Caco-2 (cell line): Measurements from ENCODE around the gene NINJ1. TPM values are rescaled to one million over a fixed set of nuclear protein-coding genes. Genes with fewer than 3 reads are reported as not detected.

Source experiments
- BruUV-seq: library from RNA; stranded (reverse); fragments of 400-500 nt; replicated peaks from 2 replicates; lab custom pipeline; 2021; lab: Mats Ljungman, UMichigan
- CTCF ChIA-PET: fragments of 300-600 bp; sonication (Branson Sonifier 250); formaldehyde crosslinking; loops from one replicate; lab custom pipeline; 2022; ENCODE audit warnings: antibody characterized with exemption; lab: Charles Lee
- POLR2A ChIA-PET: fragments of 300-600 bp; sonication (Branson Sonifier 250); formaldehyde crosslinking; loops from one replicate; lab custom pipeline; 2022; ENCODE audit warnings: antibody characterized with exemption; lab: Charles Lee
- DNase-seq, 2 experiments: peaks; one replicate each; pipeline versions ENCODE4 v3.0.0 to v3.0.0-alpha.2; 2020 to 2022
- H3K27me3 ChIP-seq: replicated peaks from 2 replicates; pipeline ENCODE4 v1.6.0; 2011; ENCODE audit warnings: low read length; ENCODE audit not compliant: control insufficient read depth, insufficient read depth
- H3K36me3 ChIP-seq: 2 replicates; pipeline ENCODE4 v1.5.1; 2011; ENCODE audit warnings: low read length; ENCODE audit not compliant: control insufficient read depth, insufficient read depth
- H3K4me1 ChIP-seq: fragments of 250-450 bp; sonication (Bioruptor Pico); 2 replicates; pipeline ENCODE4 v1.5.1; 2020; ENCODE audit warnings: mild to moderate bottlenecking
- H3K4me3 ChIP-seq: 2 replicates; pipeline ENCODE4 v1.5.1; 2011; ENCODE audit warnings: low read depth, mild to moderate bottlenecking, control low read depth, low read length
- H3K9me3 ChIP-seq: fragments of 250-450 bp; sonication (Bioruptor Pico); 2 replicates; pipeline ENCODE4 v1.5.1; 2020; ENCODE audit warnings: mild to moderate bottlenecking, moderate library complexity
- H3K27ac Mint-ChIP-seq: one replicate; pipeline ENCODE4 v1.8.0; 2022; ENCODE audit warnings: mixed read lengths; ENCODE audit not compliant: unreplicated experiment
- H3K27me3 Mint-ChIP-seq: one replicate; pipeline ENCODE4 v1.8.0; 2022; ENCODE audit warnings: mixed read lengths; ENCODE audit not compliant: insufficient read depth, unreplicated experiment
- H3K36me3 Mint-ChIP-seq: one replicate; pipeline ENCODE4 v1.8.0; 2022; ENCODE audit warnings: mild to moderate bottlenecking, mixed read lengths; ENCODE audit not compliant: insufficient read depth, unreplicated experiment
- H3K4me1 Mint-ChIP-seq: one replicate; pipeline ENCODE4 v1.8.0; 2022; ENCODE audit warnings: low read depth, mixed read lengths; ENCODE audit not compliant: unreplicated experiment
- H3K4me3 Mint-ChIP-seq: one replicate; pipeline ENCODE4 v1.8.0; 2022; ENCODE audit warnings: mild to moderate bottlenecking, moderate library complexity, mixed read lengths; ENCODE audit not compliant: unreplicated experiment
- H3K9me3 Mint-ChIP-seq: one replicate; pipeline ENCODE4 v1.8.0; 2022; ENCODE audit warnings: mixed read lengths; ENCODE audit not compliant: unreplicated experiment
- intact Hi-C: fragments of 100-400 bp; cut with micrococcal nuclease; formaldehyde crosslinking; loops from one replicate; pipeline ENCODE4 v1.10.0; 2022; ENCODE audit not compliant: unreplicated experiment
- total RNA-seq: library from RNA; stranded (reverse); gene quantifications from 2 replicates; pipeline ENCODE4 v1.2.3, GENCODE V29; 2022
- TF ChIP-seq, protein P1 (sequence below), 2 experiments: fragments of 200-600 bp in 1 of 2; IDR thresholded peaks; 1 replicate in 1 of 2; 2 replicates in 1 of 2; pipeline versions ENCODE4 v1.5.1 to v1.8.0; 2011 to 2022; ENCODE audit warnings: antibody characterized with exemption in 1 of 2, control low read depth in 1 of 2, inconsistent platforms in 1 of 2, low read depth in 1 of 2, low read length in 1 of 2, mild to moderate bottlenecking in 1 of 2, moderate library complexity in 1 of 2; ENCODE audit not compliant: insufficient read depth in 1 of 2, severe bottlenecking in 1 of 2, unreplicated experiment in 1 of 2

NINJ1 gene
- total RNA-seq, 1 experiment from 2014 or later: 35.6 TPM

DNA sequence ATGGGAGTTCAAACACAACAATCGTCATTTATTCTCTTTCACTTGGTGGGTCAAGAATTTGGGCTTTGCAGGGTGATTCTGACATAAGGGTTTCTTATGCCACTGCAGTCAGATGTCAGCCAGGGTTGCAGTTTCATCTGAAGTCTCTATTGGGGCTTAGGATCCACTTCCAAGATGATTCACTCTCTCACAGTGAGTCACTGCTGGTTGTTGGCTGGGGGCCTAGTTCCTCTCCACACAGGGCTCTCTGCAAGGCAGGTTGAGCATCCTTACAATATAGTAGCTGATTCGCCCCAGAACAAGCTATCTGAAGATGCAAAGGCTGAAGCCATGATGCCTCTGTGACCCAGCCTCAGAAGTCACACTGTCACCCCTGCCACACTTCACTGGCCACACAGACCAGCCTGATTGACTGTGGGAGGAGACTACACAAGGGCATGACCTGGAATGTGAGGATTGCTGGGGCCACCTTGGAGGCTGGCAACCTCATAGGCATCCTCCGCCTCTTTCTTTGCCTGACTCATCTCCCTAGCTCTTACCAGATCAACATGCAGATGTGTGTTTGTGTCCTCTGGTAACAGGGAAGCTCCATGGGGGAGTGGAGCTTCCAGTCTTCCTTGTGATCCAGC lies 42.5 kb downstream of the NINJ1 start:
- intact Hi-C loops: no loop called here
- Mint-ChIP-seq H3K4me1 (no peaks in the 10 kb centered on the region), H3K27ac (no peak overlapping the region), H3K36me3 (no peaks in the 10 kb centered on the region), H3K4me3 (no peak overlapping the region), H3K27me3 (no peaks in the 10 kb centered on the region), H3K9me3 (no peaks in the 10 kb centered on the region)
- no peak for DNase-seq
- Histone ChIP-seq H3K4me1 (no peaks in the 10 kb centered on the region; the same call in 1 of the 2 replicates), H3K27me3 (no peaks in the 10 kb centered on the region), H3K9me3 (no peaks in the 10 kb centered on the region), H3K4me3 (no peak overlapping the region), H3K36me3 (no peaks in the 10 kb centered on the region)
- no TSS peak for BruUV-seq
- CTCF ChIA-PET: no interaction called here
- TF ChIP-seq, protein P1, sequence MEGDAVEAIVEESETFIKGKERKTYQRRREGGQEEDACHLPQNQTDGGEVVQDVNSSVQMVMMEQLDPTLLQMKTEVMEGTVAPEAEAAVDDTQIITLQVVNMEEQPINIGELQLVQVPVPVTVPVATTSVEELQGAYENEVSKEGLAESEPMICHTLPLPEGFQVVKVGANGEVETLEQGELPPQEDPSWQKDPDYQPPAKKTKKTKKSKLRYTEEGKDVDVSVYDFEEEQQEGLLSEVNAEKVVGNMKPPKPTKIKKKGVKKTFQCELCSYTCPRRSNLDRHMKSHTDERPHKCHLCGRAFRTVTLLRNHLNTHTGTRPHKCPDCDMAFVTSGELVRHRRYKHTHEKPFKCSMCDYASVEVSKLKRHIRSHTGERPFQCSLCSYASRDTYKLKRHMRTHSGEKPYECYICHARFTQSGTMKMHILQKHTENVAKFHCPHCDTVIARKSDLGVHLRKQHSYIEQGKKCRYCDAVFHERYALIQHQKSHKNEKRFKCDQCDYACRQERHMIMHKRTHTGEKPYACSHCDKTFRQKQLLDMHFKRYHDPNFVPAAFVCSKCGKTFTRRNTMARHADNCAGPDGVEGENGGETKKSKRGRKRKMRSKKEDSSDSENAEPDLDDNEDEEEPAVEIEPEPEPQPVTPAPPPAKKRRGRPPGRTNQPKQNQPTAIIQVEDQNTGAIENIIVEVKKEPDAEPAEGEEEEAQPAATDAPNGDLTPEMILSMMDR (IDR thresholded peaks at IDR 0.05; ENCODE audit: insufficient read depth in 1 of 2, low read depth in 1 of 2, low read length in 1 of 2, severe bottlenecking in 1 of 2, unreplicated experiment in 1 of 2): no peak
- POLR2A ChIA-PET: no interaction called here

DNA sequence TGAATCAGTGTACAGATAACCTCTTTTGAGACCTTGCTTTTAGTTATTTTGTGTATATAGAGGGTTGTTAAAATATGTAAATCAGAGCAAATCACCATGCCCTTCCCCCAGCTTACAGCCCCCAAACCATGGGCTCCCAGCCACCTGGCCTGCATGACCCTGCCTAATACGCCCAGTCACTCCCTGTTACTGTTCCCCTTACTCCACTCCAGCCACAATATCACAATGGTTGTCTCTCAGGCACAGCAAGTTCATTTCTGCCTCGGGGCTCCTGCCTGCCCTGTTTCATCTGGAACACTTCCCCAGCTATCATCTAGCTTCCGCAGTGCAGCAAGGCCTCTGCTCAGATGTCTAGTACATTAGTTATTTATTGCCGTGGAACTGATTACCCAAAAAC lies 43.0 kb downstream of the NINJ1 start:
- POLR2A ChIA-PET: no interaction called here
- intact Hi-C loops: no loop called here
- H3K4me1 ChIP-seq: no peaks in the 10 kb centered on the region; the same call in 1 of the 2 replicates

DNA sequence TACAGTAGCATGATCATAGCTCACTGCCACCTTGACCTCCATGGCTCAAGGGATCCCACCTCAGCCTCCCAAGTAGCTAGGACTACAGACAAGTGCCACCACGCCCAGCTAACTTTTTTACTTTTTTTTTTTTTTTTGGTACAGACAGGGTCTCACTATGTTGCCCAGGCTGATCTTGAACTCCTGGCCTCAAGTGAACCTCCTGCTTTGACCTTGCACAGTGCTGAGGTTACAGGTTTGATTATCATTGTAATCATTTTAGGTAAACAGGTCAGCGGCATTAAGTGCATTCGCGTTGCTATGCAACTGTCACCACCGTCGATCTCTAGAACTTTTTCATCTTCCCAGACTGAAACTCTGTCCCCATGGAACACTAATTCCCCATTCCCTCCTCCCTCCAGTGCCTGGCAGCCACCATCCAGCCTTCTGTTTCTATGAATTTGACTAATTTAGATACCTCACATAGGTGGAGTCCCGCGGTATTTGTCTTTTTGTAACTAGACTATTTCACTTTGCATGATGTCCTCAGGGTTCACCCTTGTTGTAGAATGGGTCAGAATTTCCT lies 43.9 kb downstream of the NINJ1 start:
- no peaks in the 10 kb centered on the region for H3K4me1 Mint-ChIP-seq
- no peak overlapping the region for H3K27ac Mint-ChIP-seq
- ChIA-PET POLR2A (no interaction called here), CTCF (no interaction called here)
- Histone ChIP-seq H3K9me3 (no peaks in the 10 kb centered on the region), H3K36me3 (no peaks in the 10 kb centered on the region), H3K4me3 (no peak overlapping the region), H3K27me3 (no peaks in the 10 kb centered on the region), H3K4me1 (no peaks in the 10 kb centered on the region; the same call in 1 of the 2 replicates)
- H3K4me3 Mint-ChIP-seq: no peak overlapping the region
- BruUV-seq: no TSS peak
- H3K9me3 Mint-ChIP-seq: no peaks in the 10 kb centered on the region
- H3K36me3 Mint-ChIP-seq: no peaks in the 10 kb centered on the region
- TF ChIP-seq, protein P1 (IDR thresholded peaks at IDR 0.05; ENCODE audit: insufficient read depth in 1 of 2, low read depth in 1 of 2, low read length in 1 of 2, severe bottlenecking in 1 of 2, unreplicated experiment in 1 of 2): no peak
- H3K27me3 Mint-ChIP-seq: no peaks in the 10 kb centered on the region
- no peak for DNase-seq
- intact Hi-C loops: no loop called here

More for the DNA sequence above, 43.0 kb downstream of the NINJ1 start:
- Mint-ChIP-seq H3K4me3 (no peak overlapping the region), H3K36me3 (no peaks in the 10 kb centered on the region), H3K4me1 (no peaks in the 10 kb centered on the region), H3K27me3 (no peaks in the 10 kb centered on the region), H3K27ac (no peak overlapping the region), H3K9me3 (no peaks in the 10 kb centered on the region)
- H3K27me3 ChIP-seq: no peaks in the 10 kb centered on the region
- DNase-seq: no peak
- no TSS peak for BruUV-seq
- H3K9me3 ChIP-seq: no peaks in the 10 kb centered on the region
- no peak overlapping the region for H3K4me3 ChIP-seq
- CTCF ChIA-PET: no interaction called here
- TF ChIP-seq, protein P1 (IDR thresholded peaks at IDR 0.05; ENCODE audit: insufficient read depth in 1 of 2, low read depth in 1 of 2, low read length in 1 of 2, severe bottlenecking in 1 of 2, unreplicated experiment in 1 of 2): no peak
- no peaks in the 10 kb centered on the region for H3K36me3 ChIP-seq
